CD4-positive, alpha-beta T cell treated with Interleukin-17A for 4 hours (primary cell): Measurements from ENCODE around the gene RPTOR.

Source experiments
- DNase-seq: peaks from one replicate; pipeline ENCODE4 v3.0.0-alpha.2; 2020; ENCODE audit warnings: mixed read lengths

RPTOR gene

DNA sequence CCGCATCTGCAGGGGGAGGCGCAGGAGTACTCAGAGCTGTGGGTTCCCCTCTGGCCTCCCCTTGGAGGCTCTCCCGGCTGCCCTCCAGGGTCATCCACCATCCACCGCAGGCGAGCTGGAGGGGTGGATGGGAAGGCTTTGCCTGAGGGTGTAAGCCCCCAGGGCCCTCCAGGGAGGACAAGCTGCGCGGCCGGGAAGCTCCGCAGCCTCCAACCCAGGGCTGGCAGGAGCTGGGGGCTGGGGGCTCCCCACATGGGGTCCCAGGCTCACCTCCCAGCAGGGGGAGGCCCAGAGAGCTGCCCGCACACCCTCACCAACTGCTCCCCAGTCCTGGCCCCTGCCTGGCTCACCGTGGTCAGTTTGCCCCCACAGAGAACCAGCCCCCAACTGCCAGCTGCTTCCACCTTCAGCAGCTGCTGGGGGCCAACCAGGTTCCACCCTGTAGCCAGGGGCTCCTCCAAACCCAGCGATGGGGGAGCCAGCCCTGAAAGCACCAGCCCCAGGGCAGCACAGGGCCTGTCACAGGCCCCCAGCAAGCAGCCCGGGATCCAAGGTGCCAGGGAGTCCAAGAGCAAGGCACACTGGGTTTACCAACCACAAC is 427.2 kb downstream of the RPTOR start:
- DNase-seq, result no peak

DNA sequence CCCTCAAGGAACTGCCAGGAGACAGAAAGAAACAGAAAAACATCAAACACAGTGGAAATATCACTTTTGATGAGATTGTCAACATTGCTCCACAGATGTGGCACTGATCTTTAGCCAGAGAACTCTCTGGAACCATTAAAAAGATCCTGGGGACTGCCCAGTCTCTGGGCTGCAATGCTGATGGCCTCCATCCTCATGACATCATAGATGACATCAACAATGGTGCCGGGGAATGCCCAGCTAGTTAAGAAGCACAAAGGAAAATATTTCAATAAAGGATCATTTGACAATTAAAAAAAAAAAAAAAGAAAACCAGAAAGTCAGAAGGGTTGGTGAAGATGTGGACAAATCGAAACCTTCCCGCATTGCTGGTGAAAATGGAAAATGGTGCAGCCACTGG is 432.1 kb downstream of the RPTOR start:
- no peak for DNase-seq

DNA sequence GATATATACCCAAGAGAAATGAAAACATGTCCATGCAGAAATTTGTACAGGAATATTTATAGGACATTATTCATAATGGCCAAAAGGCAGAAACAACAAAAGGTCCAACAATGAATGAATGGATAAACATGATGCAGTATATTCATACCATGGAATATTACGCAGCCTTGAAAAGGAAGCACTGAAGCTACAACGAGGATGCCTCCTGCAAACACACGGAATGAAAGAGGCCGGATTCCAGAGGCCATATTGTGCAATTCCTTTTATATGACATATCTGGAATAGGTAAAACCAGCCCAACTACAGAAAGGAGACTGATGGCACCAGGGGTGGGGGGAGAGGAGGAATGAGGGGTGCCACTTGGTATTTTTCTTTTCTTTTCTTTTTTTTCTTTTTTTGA is 432.5 kb downstream of the RPTOR start:
- no peak for DNase-seq

DNA sequence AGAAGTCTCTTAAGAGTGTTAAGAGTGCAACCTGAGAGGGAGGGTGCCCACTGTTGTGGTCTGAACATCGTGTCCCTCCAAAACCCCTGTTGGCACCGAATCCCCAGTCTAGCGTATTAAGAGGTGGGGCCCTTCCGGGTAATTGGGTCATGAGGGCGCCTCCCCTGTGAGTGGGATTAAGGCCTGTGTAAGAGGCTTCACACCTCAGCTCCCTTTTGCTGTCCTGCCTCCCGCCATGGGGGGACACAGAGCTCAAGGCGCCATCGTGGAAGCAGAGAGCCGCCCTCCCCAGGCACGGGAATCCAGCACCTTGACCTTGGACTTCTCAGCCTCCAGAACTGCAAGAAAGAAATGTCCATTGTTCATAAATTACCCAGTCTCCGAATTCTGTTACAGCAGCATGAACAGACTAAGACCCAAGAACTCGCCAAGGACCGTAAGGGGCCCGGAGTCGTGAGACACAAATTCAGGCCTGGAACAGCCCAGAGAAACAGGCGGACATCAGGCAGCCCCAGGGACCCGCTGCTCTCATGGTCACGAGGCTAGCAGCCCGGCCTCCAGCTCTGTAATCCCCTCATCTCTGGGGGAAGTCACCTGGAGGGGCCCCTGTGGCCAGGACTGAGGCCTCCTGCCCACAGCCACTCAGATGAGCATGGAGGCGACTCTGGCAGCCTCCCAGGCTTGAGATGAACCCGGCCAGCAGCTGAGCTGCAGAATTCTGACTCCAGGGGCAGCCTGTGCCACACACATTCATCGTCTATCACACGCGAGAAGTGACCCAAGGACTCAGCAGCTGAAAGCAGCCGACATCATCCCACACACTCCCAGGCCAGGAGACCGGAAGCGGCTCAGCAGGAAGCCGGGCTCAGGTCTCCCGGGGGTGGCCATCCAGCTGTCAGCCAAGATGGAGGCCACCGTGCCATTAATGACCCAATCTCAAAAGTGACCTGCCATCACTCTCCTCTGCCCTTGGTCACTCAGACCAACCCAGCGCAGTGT is 434.2 kb downstream of the RPTOR start:
- no peak for DNase-seq

DNA sequence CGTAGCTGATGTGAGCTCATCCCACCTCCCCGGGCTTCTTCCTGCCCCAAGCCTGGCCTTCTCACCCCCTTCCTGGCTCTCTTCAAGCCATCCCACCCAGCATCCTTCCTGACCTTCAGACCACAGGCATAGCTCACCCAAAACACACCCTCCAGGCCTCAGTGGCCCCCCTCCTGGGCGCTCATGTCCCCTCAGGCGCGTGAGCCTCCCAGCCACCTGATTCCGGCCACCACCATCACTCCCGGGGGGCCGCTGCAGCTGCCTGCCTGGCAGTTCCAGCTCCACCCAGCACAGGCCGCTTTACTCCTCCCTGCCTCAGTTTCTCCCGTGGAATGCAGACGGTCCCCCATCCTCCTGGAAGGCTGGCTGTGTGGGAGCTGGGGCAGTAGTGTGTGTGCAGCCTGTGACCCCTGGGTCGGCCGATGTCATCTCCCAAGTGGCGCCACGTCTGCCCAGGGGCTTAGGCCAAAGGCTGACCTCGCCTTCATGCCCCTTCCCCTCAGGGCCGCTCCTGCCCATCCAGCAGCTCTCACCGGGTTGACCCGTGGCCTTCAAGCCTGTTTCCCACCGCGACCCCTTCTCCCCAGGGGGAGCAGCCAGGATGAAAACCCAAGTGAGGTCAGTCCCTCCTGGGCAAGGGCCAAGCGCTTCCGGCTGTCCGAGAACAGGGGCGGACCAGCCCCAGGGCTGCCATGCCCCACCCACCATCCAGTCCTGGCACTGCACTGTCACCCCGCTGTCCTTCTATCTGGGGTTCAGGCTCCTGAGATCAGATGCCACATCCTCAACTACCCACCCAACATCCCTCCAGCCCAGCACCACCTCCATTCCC is 435.1 kb downstream of the RPTOR start:
- no peak for DNase-seq

DNA sequence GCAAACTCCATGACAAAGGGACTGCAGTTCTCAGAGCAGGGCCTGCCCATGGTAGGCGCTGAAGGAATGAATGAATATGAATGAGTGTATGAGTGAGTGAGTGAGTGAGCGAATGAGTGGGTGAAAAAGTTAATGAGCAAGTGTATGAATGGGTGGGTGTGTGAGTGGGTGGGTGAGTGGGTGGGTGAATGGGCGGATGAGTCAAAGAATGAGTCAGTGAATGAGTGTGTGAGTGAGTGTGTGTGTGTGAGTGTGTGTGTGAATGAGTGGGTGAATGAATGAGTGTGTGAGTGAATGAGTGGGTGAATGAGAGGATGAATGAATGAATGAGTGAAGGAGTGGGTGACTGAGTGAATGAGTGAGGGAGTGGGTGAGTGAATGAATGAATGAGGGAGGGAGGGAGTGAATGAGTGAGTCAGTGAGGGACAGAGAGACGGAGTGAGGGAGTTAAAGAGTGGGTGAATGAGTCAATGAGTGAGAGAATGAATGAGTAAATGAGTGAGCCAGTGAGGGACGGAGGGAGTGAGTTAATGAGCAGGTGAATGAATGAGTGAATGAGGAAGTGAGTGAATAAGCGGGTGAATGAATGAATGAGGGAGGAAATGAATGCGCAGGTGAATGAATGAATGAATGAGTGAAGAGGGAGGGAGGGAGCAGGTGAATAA is 435.9 kb downstream of the RPTOR start:
- peak; percentile 49 for DNase-seq

DNA sequence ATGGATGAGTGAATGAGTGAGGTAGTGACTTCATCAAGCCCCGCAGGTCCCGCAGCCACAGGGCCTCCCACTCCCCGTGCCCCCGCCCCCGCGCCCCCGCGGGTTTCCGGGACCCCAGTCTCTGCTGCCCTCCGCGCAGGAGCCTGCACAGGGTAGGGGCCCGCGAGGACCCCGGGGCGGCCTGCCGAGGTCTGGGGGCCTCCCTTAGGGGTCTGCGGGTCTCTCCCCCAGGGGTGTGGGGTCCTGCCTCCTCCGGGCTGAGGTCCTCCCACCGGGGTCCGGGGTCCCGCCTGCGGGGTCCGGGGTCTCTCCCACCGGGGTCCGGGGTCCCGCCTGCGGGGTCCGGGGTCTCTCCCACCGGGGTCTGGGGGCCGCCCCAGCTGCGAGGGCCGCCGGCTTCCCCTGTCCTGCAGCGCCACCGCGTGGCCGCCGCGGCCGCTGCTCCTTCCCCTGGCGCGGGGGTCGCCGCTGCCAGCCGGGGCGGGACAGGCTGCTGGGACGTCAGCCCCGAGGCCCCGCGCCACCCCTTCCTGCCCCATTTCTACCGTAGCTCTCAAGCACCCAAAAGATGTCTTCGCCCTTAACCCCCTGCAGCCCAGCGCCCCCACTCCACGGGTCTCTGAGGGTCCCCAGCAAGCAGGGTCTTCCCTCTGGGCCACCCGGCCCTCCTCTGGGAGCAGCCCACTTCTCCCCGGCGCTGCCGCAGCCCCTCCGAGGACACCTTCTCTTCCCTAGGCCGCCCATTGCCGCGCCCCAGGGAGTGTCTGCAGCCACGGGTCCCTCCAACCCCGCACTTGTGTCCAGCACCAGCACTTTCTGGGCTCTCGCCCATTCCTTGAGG is 436.6 kb downstream of the RPTOR start:
- peak; percentile 58 for DNase-seq

DNA sequence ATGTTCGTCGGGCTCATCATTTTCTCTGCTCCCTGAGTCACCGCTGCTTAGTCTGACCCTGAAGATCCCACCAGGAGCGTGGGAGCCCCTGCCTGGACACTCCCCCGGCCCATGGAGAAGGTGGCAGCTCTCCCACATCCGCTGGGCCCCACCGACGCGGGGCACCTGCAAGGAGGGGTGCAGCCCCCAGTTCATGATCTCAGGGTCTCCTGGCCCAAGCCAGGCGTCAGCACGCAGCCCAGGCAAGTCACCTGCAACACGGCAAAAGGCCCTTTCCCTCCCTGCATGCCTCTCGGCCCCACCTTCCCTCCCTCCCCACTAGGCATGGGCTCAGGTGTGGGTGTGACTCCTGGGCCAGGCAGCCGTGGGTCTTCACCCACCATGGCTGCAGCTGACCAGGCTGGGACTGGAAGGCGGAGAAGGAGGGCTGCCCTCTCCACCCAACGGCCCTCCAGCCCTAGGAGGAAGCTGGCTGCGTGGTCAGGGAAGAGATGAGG is 437.3 kb downstream of the RPTOR start:
- DNase-seq, result no peak

DNA sequence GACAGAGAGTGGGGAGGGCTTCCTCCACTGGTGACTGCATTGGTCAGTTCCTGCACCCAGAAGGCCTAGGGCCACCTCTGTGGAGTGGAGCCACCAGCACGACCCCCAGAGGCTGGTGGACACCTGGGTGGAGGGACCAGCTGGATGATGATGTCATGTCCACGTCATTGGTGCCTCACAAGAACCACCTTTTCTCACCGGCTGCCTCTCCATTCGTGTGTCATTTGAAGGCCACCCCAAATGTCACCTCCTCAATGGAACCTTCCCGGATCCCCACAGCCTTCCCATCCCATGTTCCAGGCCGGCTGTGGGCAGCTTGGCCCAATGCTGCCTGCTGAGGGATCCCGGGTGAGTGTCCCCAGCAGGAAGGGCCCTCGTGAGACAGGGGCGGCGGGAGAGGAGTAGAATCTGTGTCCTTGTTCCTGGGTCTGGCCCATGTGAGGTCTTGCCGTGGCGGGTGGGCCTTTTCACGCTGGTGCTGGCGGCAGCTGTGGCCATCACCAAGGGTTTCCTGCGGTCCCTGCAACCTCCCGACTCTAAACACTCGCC is 437.9 kb downstream of the RPTOR start:
- no peak for DNase-seq

DNA sequence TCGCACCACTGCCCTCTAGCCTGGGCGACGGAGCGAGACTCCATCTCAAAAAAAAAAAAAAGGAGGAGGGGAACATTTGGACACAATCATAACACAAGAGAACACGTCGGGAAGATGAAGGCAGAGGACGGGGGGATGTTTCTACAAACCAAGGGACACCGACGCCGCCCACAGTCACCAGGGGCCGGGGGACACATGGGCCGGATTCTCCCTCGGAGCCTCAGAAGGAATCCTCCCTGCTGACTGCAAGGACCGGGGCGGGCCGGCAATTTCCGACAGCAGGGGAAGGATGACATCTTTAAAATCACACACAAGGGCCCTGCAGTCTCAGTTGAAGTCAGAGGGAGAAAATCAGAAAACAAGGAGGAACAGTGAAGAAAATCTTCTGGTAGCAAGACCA is 438.9 kb downstream of the RPTOR start:
- DNase-seq, result no peak

DNA sequence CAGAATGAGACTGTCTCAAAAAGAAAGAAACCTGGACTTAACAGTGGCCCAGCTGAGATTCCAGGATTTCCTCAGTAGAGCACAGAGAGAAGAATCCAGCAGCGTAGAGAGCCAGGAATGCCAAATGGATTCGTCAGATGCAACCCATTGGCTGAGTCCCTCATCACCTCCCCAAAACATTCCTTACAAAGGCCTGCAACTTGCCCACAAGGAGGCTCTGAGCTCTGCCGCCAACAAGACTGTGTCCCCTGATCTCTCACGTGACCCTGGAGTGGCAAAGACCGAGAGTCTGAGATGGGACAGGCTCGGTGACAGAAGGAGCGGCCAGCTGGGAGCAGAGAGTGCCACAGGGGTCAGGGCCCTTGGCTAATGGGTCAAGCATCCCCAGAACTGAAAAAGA is 440.1 kb downstream of the RPTOR start:
- no peak for DNase-seq

DNA sequence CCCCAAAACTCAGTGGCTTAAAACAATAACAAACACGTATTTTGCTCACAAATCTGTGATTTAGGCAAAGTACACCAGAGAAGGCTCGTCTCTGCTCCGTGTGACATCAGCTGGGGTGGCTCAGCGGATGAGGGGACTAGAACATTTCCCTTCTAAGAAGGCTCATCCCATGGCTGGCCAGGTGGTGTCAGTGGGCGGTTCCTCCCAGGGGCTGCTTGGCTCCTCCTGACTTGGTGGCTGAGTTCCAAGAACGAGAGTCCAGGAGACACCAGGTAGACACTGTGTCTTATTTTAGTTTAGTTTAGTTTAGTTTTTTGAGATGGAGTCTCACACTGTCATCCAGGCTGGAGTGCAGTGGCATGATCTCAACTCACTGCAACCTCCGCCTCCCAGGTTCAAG is 441.4 kb downstream of the RPTOR start:
- DNase-seq, result no peak

DNA sequence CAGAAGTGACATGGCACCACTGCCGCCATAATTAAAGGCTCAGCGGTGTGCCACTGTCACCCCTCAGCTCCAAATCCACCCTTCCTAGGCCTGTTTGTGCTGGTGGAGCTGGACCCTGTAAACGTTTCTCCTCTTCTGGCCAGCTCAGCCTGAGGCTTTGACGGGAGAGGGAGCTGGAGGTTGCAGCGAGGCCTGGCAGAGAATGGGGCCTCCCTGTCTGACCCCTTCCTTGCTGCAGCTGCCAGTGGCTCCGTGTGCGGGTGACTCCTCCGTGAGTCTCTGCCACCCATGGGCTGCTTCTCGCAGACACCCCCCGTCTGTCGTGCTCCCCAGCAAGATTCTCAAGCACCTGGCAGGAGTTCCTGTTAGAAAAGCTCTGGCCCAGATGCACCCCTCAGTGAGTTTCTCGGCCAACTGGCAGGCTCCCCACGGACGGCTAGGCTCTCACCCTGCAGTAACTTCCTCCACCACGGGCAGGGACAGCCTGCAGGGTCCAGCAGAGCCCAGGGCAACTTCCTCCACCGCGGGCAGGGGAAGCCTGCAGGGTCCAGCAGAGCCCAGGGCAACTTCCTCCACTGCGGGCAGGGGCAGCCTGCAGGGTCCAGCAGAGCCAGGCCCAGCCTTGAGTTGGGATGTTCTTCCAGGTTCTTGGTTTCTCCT is 442.3 kb downstream of the RPTOR start:
- DNase-seq, result no peak

DNA sequence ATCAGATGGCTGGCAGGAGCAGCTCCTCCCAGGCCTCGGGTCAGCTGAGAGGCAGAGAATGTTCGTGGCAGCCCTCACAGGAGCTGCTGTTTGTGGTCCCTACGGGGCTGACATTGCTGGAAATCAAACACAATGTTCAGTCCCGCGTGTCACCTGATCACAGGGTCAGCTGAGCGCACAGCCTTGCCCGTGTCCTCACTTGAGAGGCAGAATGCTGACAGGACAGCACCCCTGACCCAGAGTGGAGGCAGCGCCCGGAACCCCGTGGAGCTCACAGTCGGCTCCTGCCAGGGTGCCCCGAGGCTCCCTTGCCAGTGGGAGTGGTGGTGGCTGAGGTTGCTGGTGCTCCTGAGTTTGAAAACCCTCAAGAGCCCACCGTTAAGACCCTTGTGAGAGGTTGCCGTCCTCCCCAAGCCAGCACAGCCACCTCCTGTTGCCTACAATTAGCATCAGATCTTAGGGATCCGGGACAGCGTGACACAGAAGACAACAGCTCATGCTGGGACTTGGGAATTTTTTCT is 443.4 kb downstream of the RPTOR start:
- no peak for DNase-seq

DNA sequence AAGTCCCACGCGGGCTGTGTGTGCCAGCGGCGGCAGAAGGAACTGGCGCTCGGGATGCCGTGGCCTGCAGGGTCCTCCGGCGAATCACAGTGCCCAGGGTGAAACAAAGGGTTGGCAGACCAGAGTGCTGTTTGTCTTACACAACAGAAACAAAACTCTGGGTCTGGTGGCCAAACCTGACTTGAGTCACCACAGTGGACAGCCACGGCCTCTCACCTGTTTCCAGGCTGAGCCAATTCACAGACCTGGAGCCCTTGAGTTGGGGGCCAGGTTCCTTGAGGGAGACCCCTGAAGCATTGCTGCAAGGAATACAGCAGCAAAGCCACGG is 444.9 kb downstream of the RPTOR start:
- no peak for DNase-seq

DNA sequence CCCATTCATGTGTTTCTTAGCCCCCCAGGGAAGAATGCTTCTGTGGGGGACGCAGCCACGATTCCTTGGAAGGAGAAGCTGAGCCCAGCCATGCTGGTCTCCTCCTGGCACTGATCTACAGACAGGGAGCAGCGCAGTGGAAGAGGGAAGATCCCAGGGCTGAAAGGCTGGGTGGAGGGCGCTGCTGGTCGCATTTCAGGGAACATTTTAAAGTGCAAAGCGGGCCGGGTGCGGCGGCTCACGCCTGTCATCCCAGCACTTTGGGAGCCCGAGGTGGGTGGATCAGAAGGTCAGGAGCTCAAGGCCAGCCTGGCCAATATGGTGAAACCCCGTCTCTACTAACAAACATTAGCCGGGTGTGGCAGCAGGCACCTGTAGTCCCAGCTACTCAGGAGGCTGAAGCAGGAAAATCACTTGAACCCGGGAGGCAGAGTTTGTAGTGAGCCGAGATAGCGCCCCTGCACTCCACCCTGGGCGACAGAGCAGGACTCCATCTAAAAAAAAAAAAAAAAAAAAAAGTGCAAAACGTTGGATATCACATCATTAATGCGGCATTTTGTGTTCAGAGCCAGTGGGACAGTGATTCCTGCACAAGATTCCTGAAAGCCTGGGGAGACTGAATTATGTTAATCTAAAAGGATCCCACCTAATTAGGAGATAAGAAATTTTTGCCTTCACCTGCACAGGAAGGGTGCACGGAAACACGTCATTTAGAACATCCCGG is 446.4 kb downstream of the RPTOR start:
- DNase-seq, result no peak

DNA sequence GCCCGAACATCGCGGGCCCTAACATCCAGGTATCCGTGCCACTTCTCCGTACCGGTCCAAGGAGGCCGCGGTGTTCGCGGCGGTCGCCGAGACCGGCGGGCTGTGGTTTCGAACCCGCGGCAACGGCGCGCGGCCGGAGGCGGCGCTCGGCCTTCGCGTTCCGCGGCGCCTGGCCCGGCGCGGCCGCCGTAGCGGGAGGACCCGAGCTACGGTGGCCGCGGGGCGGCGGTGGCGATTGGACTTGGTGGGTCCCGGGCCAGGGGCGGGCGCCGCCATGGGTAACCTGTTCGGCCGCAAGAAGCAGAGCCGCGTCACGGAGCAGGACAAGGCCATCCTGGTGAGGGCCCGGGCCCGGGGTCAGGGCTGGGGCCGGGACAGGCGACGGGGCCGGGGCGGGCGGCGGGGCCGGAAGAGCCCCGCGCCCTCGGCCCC is 447.0 kb downstream of the RPTOR start, which contains the start of gene CHMP6:
Gene CHMP6 (plus strand): TSS at position 197 of the 432 bp plus-strand sequence. CDS start 78 bp downstream, at position 275.
- peak; percentile 79 for DNase-seq

DNA sequence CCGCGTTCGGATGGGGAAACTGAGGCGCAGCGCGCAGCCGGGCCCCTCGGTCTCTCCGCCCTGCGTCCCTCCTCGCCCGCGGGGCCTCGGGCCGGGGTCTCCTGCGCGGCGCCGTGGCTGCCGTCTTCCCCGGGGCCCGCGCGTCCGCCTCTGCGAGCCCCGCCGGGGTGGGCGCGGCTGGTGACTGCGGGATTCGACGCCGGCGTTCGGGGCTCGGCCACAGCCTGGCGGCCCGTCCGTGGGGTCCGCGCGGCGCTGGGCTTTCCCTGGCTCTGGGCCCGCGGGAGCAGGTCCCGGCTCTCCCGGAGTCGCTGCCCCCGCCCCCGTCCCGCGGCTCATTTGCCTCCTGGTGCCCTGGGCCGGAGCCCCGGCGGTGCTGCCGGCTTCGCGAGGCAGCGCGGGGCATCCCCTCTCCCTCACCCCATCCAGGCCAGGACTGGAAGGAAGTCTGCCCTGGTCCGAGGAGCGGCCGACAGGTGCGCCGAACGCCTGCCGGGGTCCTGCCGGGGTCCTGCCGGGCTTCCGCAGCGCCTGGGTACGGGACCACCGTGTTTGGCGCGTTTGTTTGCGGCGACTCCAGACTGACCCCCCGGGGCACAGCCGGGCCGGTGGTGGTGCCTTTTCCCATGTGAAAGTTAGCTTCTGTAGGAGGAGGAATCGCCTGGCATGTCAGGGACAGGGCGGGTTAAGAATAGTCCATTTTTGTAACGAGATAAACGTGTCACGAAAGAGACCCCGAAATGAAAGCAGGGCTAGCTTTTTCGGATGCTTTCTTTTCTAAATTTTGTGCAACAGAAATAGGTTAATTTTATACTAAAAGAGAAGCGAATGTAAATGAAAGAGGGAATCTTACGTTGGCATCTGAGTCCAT is 447.7 kb downstream of the RPTOR start:
- no peak for DNase-seq
